Measurements from ENCODE around the gene TOP2A.
A peak's percentile ranks its signal among the peaks of the same experiment; 100 is the strongest.

Gene TOP2A

DNA sequence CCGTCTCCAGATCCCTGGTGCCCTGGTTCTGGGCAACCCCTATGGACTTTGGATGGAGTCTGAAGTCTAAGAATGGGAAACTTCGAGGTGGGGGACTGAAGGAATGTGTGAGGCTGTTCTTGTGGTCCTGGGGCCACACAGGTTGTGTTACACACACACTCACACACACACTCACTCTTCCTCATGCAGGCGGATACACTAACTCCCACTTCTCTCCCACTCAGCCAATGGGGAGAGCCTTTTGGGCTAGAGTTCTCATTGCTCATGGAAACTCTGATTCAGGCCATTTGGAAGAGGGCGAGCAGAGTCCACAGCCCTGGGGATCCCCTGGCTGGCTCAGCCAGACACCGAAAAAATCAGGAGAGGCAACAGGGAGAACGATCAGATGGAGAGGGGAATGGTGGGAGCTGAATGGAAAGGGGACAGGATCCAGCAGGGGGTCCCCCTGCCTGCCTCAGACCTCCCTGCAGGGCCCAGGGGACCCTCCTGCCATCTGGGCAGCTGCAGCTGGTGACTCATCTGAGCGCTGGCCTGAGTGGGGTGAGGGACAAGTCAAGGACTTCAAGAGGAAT is 34.6 kb upstream of the TOP2A start:
- DNase-seq (ENCODE audit: low spot score), result peak; percentile 38

GRCh38 chr17:40451420-40451819 is 33.7 kb upstream of the TOP2A start:
- no peak for DNase-seq (ENCODE audit: low spot score)

DNA sequence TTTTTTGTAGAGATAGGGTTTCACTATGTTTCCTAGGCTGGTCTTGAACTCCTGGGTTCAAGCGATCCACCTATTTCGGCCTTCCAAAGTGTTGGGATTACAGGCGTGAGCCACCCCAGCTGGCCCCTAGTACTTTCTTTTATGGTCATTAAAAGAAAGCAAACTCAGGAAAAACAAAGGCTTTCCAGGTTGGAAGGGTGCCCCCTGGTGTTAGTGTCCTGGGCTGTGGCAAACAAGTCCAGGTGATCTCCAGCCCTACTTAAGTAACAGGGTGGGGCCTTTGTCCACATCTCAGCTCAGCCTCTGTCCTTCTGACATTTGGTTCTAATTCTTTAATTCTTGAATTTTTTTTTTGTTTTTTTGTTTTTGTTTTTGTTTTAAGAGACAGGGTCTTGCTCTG is 32.5 kb upstream of the TOP2A start:
- DNase-seq (ENCODE audit: low spot score), result peak; percentile 31

GRCh38 chr17:40448639-40449261 is 31.1 kb upstream of the TOP2A start:
- DNase-seq (ENCODE audit: low spot score), result no peak

DNA sequence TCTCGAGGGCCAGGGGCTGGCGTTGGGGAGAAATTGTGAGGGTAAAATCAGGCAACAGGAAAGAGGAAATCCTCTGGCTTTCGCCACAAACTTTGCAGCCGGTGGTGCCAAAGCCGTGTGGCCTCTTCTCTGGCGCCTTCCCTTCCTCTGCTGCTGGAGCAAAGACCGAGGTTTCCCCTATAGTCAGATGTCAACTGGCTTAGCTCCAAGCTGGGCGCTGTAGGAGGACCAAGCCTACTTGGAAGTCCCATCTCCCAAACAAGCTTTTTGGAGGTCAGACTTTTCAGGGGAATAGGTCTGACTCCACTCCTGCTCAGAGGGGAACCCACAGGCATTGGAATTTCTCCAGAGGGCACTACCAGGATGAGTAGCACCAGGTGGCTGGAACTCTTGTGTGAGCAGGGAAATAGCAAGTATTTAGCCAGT is 30.5 kb upstream of the TOP2A start:
- no peak for DNase-seq (ENCODE audit: low spot score)

DNA sequence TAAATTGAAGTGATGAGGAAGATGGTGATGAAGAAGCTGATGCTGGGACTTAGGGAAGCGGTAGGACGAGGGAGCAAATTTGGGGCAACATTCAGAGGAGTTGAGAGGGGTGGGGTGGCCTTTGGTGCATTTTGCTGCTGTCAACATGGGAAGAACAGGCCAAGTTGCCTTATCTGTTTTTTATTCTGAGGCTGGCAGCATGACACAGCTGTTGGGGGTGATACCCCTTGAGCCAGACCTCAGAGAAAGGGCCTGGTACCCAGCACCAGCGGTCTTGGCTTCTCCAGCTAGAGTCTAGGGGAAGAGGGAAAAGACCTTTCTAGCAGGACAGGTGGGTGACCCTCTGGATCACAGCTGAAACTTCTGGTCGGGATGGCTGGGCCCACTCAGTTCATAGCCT is 30.1 kb upstream of the TOP2A start:
- no peak for DNase-seq (ENCODE audit: low spot score)

DNA sequence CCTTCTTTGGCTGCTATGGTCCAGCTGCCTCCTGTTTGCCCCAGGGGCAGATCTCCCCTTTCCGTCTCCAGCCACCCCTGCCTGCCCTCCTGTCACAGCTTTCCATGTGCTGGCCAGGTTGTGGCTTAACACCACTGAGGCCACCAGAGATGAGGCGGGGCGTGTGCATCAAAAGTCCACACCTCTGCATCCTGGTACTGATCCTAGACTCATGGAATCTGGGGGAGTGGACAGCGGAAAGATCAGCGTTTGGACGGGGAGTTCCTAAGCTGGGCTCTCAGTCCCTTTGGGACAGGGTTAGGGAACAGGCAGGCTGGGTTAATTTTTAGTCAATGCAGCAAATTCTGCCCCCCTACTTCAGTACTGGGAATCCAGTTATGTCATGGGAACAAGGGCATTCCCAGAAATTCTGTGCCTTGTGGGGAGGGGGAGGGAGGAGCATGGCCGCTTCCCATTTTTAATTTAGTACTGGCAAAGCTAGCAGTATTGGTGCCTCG is 29.5 kb upstream of the TOP2A start:
- no peak for DNase-seq (ENCODE audit: low spot score)

GRCh38 chr17:40445751-40446468 is 28.2 kb upstream of the TOP2A start:
- DNase-seq (ENCODE audit: low spot score), result no peak

- no peak for DNase-seq (ENCODE audit: low spot score)
Measured at GRCh38 chr17:40443988-40444899, 26.5 kb upstream of the TOP2A start.

DNA sequence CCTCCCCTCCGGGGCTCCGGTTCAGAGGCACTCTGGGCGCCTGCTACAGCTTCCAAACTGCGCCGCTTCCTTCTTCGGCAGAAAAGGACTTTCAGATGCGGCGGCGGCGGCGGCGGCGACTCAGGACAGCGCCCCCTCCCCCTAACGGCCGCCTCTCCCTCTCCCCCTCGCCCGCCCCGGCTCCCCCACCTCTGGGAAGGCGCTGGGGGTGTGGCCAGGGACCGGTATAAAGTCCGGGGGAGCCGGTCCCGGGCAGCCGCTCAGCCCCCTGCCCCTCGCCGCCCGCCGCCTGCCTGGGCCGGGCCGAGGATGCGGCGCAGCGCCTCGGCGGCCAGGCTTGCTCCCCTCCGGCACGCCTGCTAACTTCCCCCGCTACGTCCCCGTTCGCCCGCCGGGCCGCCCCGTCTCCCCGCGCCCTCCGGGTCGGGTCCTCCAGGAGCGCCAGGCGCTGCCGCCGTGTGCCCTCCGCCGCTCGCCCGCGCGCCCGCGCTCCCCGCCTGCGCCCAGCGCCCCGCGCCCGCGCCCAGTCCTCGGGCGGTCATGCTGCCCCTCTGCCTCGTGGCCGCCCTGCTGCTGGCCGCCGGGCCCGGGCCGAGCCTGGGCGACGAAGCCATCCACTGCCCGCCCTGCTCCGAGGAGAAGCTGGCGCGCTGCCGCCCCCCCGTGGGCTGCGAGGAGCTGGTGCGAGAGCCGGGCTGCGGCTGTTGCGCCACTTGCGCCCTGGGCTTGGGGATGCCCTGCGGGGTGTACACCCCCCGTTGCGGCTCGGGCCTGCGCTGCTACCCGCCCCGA is 25.7 kb upstream of the TOP2A start, which contains the start of gene IGFBP4:
Gene IGFBP4 (plus strand): TSS at position 255 of the 792 bp plus-strand sequence. CDS start 286 bp downstream, at position 541.
- DNase-seq (ENCODE audit: low spot score), result no peak

DNA sequence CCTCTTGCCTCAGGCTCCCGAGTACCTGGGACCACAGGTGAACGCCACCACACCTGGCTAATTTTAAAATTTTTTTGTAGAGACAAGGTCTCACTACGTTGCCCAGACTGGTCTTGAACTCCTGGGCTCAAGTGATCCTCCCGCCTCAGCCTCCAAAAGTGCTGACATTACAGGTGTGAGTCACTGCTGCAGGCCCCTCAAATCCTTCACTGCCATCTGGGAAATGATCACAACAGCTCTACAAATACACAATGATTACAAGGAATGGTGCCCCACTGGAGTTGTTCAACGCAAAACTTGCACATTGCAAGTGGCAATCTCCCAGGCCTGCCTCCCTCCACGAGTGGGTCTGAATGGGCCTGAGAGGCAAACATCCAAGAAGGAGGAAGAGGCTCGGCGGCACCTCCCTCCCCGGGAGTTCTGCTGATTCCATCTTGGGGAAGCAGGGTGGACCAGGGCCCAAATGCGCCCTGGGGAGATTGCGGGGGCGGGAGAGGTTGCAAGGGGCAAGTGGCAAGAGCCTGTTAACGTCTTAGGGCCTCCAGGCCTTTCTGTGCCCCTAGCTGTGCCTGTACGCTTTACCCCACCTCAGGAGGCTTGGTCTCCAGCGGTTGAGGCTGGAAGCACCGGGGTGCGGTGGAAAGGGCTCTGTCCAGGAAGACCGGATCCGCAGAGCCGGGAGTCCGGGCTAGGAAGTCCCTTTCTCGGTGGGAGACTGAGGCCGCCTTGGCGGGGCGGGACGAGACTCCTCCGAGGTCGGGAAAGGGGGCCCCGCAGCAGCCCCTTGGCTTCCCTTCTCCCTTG is 24.9 kb upstream of the TOP2A start:
- DNase-seq (ENCODE audit: low spot score), result no peak

DNA sequence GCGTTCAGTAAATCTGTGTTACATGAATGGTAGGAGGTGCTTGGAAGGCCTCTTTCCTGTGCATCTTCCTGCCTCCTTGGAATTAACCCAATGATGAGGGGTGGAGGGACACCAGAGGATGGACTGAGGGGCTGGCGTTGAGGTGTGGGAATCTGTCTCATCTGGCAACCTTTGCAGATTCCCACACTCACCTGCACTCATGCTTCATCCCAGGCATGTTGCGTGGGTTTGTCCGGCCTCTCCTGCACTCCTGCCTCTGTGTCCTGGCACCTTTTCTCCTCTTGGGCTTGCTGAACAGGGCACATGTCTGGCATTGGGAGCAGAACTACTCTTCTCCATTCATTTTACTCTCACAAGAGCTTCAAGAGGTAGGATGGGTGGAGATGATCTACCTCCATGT is 22.5 kb upstream of the TOP2A start:
- no peak for DNase-seq (ENCODE audit: low spot score)

DNA sequence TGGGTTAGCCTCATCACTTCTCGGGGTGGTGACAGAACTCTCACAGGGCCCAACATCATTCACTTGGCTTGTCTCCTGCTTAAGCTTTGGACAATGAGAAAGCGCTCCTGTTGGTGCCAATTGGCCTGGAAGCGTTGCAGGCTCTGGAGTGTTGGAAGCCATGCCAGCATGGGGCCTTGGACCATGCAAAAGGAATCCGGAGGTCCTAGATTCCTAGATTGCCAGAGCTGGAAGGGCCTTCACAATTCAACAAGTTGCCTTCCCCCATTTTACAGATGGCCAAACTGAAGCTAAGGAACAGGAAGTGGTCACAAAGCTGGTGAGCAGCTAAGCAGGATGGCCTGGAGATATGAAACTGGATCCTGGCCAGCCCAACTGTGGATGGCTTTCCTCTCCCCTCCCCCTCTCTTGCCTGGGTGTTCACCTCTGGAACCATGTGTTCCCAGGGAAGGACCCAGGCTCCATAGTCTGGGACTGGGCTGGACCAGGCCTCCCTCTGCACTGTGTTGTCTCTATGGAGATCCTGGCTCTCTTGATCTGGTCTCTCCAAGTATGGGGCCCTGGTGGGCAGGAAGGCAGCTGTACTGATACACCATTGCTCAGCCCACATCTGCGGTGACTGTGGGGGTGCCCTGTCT is 19.5 kb upstream of the TOP2A start:
- no peak for DNase-seq (ENCODE audit: low spot score)

DNA sequence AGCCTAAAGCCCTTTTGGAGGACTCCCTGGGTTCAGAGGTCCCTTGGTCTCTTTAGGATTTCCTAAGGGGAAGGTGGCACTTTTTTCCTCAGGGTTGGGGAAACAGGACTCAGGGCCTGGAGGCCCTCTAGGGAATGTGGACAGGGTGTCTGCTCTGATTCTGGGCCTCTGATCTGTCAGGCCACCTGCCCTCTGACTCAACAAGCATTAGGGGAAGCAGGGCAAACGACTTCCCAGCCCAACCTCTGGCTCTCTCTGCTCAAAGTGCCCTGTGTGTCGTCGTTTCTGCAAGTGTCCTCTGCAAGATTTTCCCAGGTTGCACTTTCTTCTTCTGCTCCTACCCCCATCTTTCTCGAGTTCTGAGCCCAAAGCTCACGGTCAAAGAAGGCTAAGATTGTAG is 18.9 kb upstream of the TOP2A start:
- no peak for DNase-seq (ENCODE audit: low spot score)

DNA sequence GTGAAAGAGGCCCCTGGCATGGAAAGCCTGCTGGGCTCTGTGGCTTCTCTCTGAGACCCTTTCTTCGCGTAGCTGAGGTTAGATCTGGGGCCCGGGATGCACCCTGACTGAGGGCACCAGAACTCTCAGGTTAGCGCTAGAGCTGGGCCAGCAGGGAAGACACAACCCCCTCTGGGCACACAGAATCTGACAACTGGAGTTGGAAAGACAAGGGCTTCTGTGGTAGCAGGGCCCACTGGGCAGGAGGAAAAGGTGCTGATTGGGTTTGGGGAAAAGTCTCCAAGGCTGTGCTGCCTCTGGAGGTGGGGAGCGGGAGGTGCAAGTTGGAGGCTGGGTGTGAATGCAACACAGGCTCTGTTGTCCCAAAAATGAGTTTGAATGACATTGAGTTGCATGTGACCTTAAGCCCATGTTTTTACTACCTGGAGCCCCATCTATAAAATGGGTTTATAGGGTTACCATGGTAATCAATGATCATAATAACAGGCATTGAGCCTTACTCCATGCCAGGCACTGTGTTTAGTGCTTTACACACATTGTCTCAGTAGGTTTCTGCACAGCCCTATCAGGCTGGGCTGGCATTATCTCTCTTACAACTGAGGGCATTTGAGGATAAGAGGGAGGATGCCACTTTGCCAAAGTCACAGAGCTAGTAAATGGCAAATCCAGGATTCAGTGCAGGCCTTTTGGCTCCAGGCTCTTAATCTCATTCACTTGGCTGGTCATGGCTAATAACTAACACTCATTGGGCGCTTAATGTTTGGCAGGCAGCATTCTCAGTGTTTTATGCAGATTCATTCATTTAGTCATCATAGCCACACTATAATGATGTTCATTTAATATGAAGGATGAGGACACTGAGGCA is 16.1 kb upstream of the TOP2A start:
- DNase-seq (ENCODE audit: low spot score), result peak; percentile 27

DNA sequence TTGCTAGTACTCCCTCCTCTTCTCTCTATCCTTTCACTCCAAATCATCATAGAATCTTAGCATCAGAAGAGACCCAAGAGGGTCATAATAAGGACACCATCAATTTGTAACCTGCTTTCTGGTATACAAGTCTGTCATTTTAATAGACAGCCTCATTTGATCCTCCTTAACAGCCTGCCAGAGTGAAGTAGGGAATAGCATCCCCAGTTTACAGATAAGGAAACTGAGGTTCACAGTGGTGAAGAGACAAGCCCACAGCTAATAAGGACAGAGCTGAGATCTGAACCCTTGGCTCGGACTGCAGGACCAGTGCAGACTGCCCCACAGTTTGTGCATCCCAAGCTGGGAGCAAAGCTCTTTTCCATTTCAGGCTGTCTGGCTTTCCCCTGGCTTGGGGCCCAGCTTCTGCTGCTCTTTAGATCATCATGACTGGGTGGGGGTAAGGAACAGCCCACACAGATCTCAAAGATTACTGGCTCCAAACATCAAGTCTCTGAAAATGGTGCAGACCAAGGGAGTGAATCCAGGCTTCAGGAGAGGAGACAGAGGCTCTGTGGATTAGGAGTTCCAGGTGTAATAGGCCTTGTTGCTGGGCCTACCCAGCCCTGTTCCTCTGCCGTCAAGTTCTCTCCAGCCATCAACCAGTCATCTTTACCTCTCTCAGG is 15.3 kb upstream of the TOP2A start:
- no peak for DNase-seq (ENCODE audit: low spot score)

- no peak for DNase-seq (ENCODE audit: low spot score)
Measured at GRCh38 chr17:40431231-40431602, 13.5 kb upstream of the TOP2A start.

Measured in RKO (cell line).